ENCODE data around the gene CCM2.

CCM2 gene

GRCh38 chr7:45089341-45089891 lies 89.4 kb downstream of the CCM2 start:
- no peak for TF ChIP-seq CTCF (IDR thresholded peaks at IDR 0.05)

GRCh38 chr7:45092100-45092930 lies 92.3 kb downstream of the CCM2 start:
- Histone ChIP-seq H3K27me3 (no peaks in the 10 kb centered on the region), H3K36me3 (no peaks in the 10 kb centered on the region), H3K4me3 (no peak overlapping the region), H3K9me3 (peaks cover 0 to 8% (median 0%) of the 10 kb centered on the region in 3 donors), H3K27ac (no peak overlapping the region), H3K4me1 (peaks cover 0 to 18% (median 9%) of the 10 kb centered on the region in 4 donors)
- no peak for TF ChIP-seq CTCF (IDR thresholded peaks at IDR 0.05)
- peak in 1 of 2 donors; percentile 40 for DNase-seq
- intact Hi-C loops (cut with DNase I; ENCODE audit: low total_unique reads) = no loop called here

More at GRCh38 chr7:45089341-45089891, 89.4 kb downstream of the CCM2 start:
- peak overlapping the region; percentile 84 to 88 for H3K27ac ChIP-seq
- H3K4me1 ChIP-seq = peaks cover 0 to 18% (median 9%) of the 10 kb centered on the region in 4 donors
- H3K4me3 ChIP-seq = peak overlapping the region; percentile 64 to 74
- intact Hi-C loops (cut with DNase I; ENCODE audit: low total_unique reads) = loop anchor here (5.0 kb wide), 1 partner anchor 92 kb away; no protein-coding TSS in a partner anchor
- peaks cover 0 to 19% (median 0%) of the 10 kb centered on the region in 3 donors for H3K36me3 ChIP-seq
- H3K27me3 ChIP-seq = no peaks in the 10 kb centered on the region
- peaks cover 0 to 5% (median 0%) of the 10 kb centered on the region in 3 donors for H3K9me3 ChIP-seq
- DNase-seq = peak in 1 of 2 donors; percentile 79

- peaks cover 0 to 8% (median 0%) of the 10 kb centered on the region in 3 donors for H3K9me3 ChIP-seq
- no peak for DNase-seq
- H3K27ac ChIP-seq = no peak overlapping the region
- H3K36me3 ChIP-seq = peaks cover 0 to 1% (median 0%) of the 10 kb centered on the region in 3 donors
- no peaks in the 10 kb centered on the region for H3K27me3 ChIP-seq
- no peak for TF ChIP-seq CTCF (IDR thresholded peaks at IDR 0.05)
- intact Hi-C loops (cut with DNase I; ENCODE audit: low total_unique reads) = no loop called here
- peaks cover 0 to 15% (median 8%) of the 10 kb centered on the region in 4 donors for H3K4me1 ChIP-seq
- no peak overlapping the region for H3K4me3 ChIP-seq
These were observed 92.9 kb downstream of the CCM2 start for GRCh38 chr7:45092931-45093235.

- no peak overlapping the region for H3K27ac ChIP-seq
- H3K4me3 ChIP-seq = no peak overlapping the region
- peak in 1 of 2 donors; percentile 45 for DNase-seq
- H3K4me1 ChIP-seq = no peaks in the 10 kb centered on the region
- no peak for TF ChIP-seq CTCF (IDR thresholded peaks at IDR 0.05)
- peaks cover 47 to 65% (median 54%) of the 10 kb centered on the region in 3 donors for H3K36me3 ChIP-seq
- no peaks in the 10 kb centered on the region for H3K27me3 ChIP-seq
- peaks cover 0 to 3% (median 0%) of the 10 kb centered on the region in 3 donors for H3K9me3 ChIP-seq
- intact Hi-C loops (cut with DNase I; ENCODE audit: low total_unique reads) = no loop called here
These were observed 99.2 kb downstream of the CCM2 start for GRCh38 chr7:45098983-45099839.

- no peaks in the 10 kb centered on the region for H3K9me3 ChIP-seq
- no peak for TF ChIP-seq CTCF (IDR thresholded peaks at IDR 0.05)
- no peaks in the 10 kb centered on the region for H3K4me1 ChIP-seq
- intact Hi-C loops (cut with DNase I; ENCODE audit: low total_unique reads) = no loop called here
- H3K27me3 ChIP-seq = no peaks in the 10 kb centered on the region
- peaks cover 56 to 74% (median 63%) of the 10 kb centered on the region in 3 donors for H3K36me3 ChIP-seq
- no peak overlapping the region for H3K27ac ChIP-seq
- H3K4me3 ChIP-seq = no peak overlapping the region
- DNase-seq = peak in 1 of 2 donors; percentile 60
These were observed 100.1 kb downstream of the CCM2 start for GRCh38 chr7:45099891-45100760.

Measured in tibial artery (tissue), 4 donors.